GM19463 (cell line): Measurements from ENCODE around the gene PITPNB.

Experiments
- ATAC-seq: cut with Tn5 transposase; IDR thresholded peaks from one replicate; pipeline ENCODE4 v1.9.1; 2021; ENCODE audit warnings: mild to moderate bottlenecking, moderate library complexity; ENCODE audit not compliant: unreplicated experiment

Gene PITPNB

GRCh38 chr22:27804470-27805297 is 114.4 kb downstream of the PITPNB start:
- no peak for ATAC-seq

DNA sequence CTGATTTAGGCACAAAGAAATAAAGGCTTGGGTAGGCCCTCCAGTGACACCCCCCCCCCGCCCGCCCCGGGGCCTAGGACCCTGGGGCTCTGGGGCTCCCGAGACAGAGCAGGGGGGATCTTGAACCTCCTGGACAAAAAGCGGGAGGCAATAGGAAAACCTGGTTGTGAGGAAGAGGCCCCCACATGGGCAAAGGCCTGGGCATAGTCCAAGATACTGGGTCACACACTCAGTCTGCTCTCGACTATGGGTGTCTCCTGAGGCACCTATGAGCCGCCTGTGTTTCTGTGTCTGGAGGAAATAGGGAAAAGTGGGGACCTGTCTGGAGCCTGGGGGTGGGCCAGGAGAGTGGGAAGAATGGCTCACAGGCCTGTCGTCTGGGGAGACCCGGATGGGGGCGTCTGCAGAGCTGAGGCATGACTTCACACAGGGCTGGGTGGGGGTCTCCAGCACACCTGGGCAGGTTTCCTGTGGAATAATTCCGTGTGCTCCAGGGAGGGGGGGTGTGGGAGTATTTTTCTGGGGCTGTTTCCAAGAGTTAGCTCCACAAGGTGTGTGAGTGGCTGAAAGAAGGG is 115.1 kb downstream of the PITPNB start:
- ATAC-seq = no peak

DNA sequence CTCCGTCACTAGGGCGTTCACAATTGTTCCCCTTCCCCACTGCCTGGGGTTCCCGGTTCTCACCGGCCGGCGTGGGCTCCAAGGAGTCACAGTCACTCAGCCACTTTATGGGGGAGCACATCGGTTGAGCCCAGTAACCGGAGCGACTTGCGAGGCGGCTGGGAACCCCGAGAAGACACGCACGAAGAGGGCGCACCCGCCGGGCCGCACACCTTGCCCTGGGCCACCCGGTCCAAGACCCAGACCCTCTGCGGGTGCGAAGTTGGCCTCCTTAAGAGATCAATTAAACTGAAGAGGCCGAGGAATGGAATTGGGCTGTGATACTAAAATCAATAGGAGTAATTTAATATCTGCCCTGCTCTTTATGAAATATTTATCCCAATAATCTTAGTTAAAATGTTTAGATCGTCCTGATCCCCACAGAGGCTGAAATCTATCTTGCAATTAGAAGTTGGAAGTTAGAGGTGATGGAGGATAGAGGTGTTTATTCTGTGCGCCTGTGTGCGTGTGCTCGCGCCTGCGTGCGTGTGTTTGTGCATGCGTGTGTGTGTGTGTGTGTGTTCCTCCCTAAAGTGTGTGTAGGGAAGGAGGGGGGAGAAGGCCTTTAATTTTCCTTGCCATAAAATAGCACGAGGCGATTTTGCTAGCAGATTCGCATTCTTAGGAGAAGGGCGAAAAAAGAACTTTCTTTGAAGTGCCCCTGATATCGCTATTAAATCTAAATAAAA is 116.5 kb downstream of the PITPNB start:
- no peak for ATAC-seq
